HFFc6 (cell line): ENCODE measurements around the gene GIGYF2. TPM values are rescaled to one million over a fixed set of nuclear protein-coding genes. Genes with fewer than 3 reads are reported as not detected.
A peak's percentile ranks its signal among the peaks of the same experiment; 100 is the strongest.

Experiments
- DNase-seq: peaks from one replicate; pipeline ENCODE4 v3.0.0-alpha.2; 2018
- H3K27ac Mint-ChIP-seq: 2 replicates; pipeline ENCODE4 v1.8.0; 2020; ENCODE audit warnings: mild to moderate bottlenecking, mixed read lengths
- H3K27me3 Mint-ChIP-seq: 2 replicates; pipeline ENCODE4 v1.8.0; 2021; ENCODE audit warnings: mild to moderate bottlenecking, moderate library complexity, mixed read lengths; ENCODE audit not compliant: insufficient read depth
- H3K36me3 Mint-ChIP-seq: 2 replicates; pipeline ENCODE4 v1.8.0; 2021; ENCODE audit warnings: low read depth, mixed read lengths
- H3K4me1 Mint-ChIP-seq: 2 replicates; pipeline ENCODE4 v1.8.0; 2020; ENCODE audit warnings: low read depth, mixed read lengths
- H3K4me3 Mint-ChIP-seq: 2 replicates; pipeline ENCODE4 v1.8.0; 2020; ENCODE audit warnings: mild to moderate bottlenecking, moderate library complexity, mixed read lengths
- H3K9me3 Mint-ChIP-seq: 2 replicates; pipeline ENCODE4 v1.8.0; 2020; ENCODE audit warnings: mild to moderate bottlenecking, mixed read lengths
- CTCF ChIP-seq: fragments of 200-600 bp; sonication (generic); IDR thresholded peaks from 2 replicates; pipeline ENCODE4 v1.5.0; 2021; ENCODE audit warnings: antibody characterized with exemption, mild to moderate bottlenecking
- total RNA-seq, 6 experiments: library from RNA; stranded (reverse); fragmentation: NEBNext Ultra II Directional; extraction: Animal tissue kit (Norgen Biotek cat#: 25700); gene quantifications; 2 replicates in 1 of 6; 3 replicates in 5 of 6; pipeline ENCODE4 v1.2.3, GENCODE V29; 2021

The GIGYF2 gene
- total RNA-seq, 6 experiments from 2014 or later = 36.9 to 44.6 (median 42.3) TPM

- Mint-ChIP-seq H3K9me3 (no peaks in the 10 kb centered on the region), H3K27me3 (no peaks in the 10 kb centered on the region; the same call in 1 of the 2 replicates), H3K36me3 (peaks cover 33% of the 10 kb centered on the region), H3K27ac (peak overlapping the region; percentile 53), H3K4me3 (0 out of 2 replicates have a peak overlapping the region, but pooled peaks have one; percentile 11), H3K4me1 (peaks cover 25% of the 10 kb centered on the region)
- peak; percentile 12 for DNase-seq
- TF ChIP-seq CTCF = no peak
These were observed 141.3 kb downstream of the GIGYF2 start for GRCh38 chr2:232838406-232838874.

GRCh38 chr2:232839411-232840079 is 142.4 kb downstream of the GIGYF2 start:
- H3K27me3 Mint-ChIP-seq = no peaks in the 10 kb centered on the region; the same call in 1 of the 2 replicates
- no peak for DNase-seq
- H3K36me3 Mint-ChIP-seq = peaks cover 33% of the 10 kb centered on the region
- no peak for TF ChIP-seq CTCF
- H3K27ac Mint-ChIP-seq = no peak overlapping the region
- H3K4me3 Mint-ChIP-seq = no peak overlapping the region
- H3K9me3 Mint-ChIP-seq = no peaks in the 10 kb centered on the region
- peaks cover 25% of the 10 kb centered on the region for H3K4me1 Mint-ChIP-seq

- no peak for TF ChIP-seq CTCF
- Mint-ChIP-seq H3K4me1 (peaks cover 16% of the 10 kb centered on the region), H3K9me3 (no peaks in the 10 kb centered on the region), H3K36me3 (peaks cover 40% of the 10 kb centered on the region), H3K27me3 (no peaks in the 10 kb centered on the region; the same call in 1 of the 2 replicates), H3K27ac (no peak overlapping the region), H3K4me3 (no peak overlapping the region)
- no peak for DNase-seq
These were observed 145.6 kb downstream of the GIGYF2 start for GRCh38 chr2:232842689-232843088.

GRCh38 chr2:232843834-232844233 is 146.7 kb downstream of the GIGYF2 start:
- Mint-ChIP-seq H3K4me1 (peaks cover 4% of the 10 kb centered on the region), H3K4me3 (no peak overlapping the region), H3K36me3 (peaks cover 38% of the 10 kb centered on the region), H3K27ac (peak overlapping the region; percentile 16; the same call in 1 of the 2 replicates), H3K27me3 (no peaks in the 10 kb centered on the region; the same call in 1 of the 2 replicates), H3K9me3 (no peaks in the 10 kb centered on the region)
- no peak for DNase-seq
- TF ChIP-seq CTCF = peak; percentile 35; the same call in 1 of the 2 replicates

GRCh38 chr2:232846055-232846454 is 148.9 kb downstream of the GIGYF2 start:
- Mint-ChIP-seq H3K4me3 (no peak overlapping the region), H3K9me3 (no peaks in the 10 kb centered on the region), H3K27me3 (no peaks in the 10 kb centered on the region), H3K4me1 (no peaks in the 10 kb centered on the region), H3K36me3 (peaks cover 30% of the 10 kb centered on the region), H3K27ac (no peak overlapping the region)
- DNase-seq = no peak
- no peak for TF ChIP-seq CTCF
